GM23248 (cell line): ENCODE measurements around the gene ZDHHC11.

ENCODE experiments used
- EZH2 ChIP-seq: fragments of 200-600 bp; sonication (generic); IDR thresholded peaks from 2 replicates; pipeline ENCODE4 v1.6.1; 2018; ENCODE audit warnings: antibody characterized with exemption, mild to moderate bottlenecking; ENCODE audit not compliant: insufficient read depth, poor library complexity, severe bottlenecking
- EZH2phosphoT487 ChIP-seq: fragments of 200-600 bp; sonication (generic); IDR thresholded peaks from 2 replicates; pipeline ENCODE4 v1.6.1; 2018; ENCODE audit warnings: antibody characterized with exemption, moderate library complexity, mild to moderate bottlenecking, low read depth; ENCODE audit not compliant: insufficient read depth

DNA sequence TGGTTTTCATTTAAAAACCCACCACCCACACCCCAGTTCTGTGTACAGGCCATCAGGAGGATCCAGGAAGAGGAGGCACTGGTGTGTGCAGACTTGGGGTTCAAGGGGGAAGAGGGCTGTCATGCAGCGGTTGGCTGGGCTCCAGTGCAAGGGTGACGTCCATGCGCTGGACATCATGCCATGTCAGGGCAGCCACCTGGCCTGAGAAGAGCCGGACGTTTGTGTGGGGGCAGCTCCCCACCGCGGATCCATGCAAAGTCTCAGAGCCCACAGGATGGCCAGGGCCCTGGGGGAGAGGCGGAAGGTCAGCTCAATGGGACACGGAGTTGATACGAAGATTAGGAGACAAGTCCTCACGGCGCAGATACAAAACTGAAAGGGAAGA, 30.8 kb upstream of the ZDHHC11 start:
- no peak for TF ChIP-seq EZH2
- no peak for TF ChIP-seq EZH2phosphoT487
